RWPE2 (cell line): ENCODE measurements around the gene UGT2B17.
"Not testable (repeated sequence)": the region's sequence is repeated elsewhere in the genome, so short reads cannot be mapped to it uniquely, and the experiment has no call there.

Experiments used
- ATAC-seq: fragments of 200-7000 bp; cut with Tn5 transposase; 3 replicates; pipeline ENCODE4 v1.9.1; 2021; ENCODE audit warnings: low read depth
- DNase-seq: peaks from one replicate; pipeline ENCODE4 v3.0.0-alpha.2; 2020; ENCODE audit warnings: low spot score
- H3K27ac ChIP-seq: fragments of 450-650 bp; 2 replicates; pipeline ENCODE4 v1.5.1; 2017; ENCODE audit warnings: mild to moderate bottlenecking; ENCODE audit not compliant: poor library complexity, severe bottlenecking
- H3K27me3 ChIP-seq: fragments of 250-450 bp; sonication (Bioruptor Pico); 2 replicates; pipeline ENCODE4 v1.5.1; 2021; ENCODE audit warnings: mild to moderate bottlenecking, moderate library complexity; ENCODE audit not compliant: insufficient read depth, poor library complexity, severe bottlenecking
- H3K36me3 ChIP-seq: fragments of 250-450 bp; sonication (Bioruptor Pico); 2 replicates; pipeline ENCODE4 v1.5.1; 2020; ENCODE audit warnings: low read depth, mild to moderate bottlenecking, moderate library complexity
- H3K4me1 ChIP-seq: fragments of 250-450 bp; sonication (Bioruptor Pico); 2 replicates; pipeline ENCODE4 v1.5.1; 2021; ENCODE audit warnings: mild to moderate bottlenecking, moderate library complexity; ENCODE audit not compliant: insufficient read depth, poor library complexity, severe bottlenecking
- H3K4me3 ChIP-seq: fragments of 250-450 bp; sonication (Bioruptor Pico); 2 replicates; pipeline ENCODE4 v1.5.1; 2021; ENCODE audit warnings: mild to moderate bottlenecking, moderate library complexity; ENCODE audit not compliant: severe bottlenecking
- H3K9me3 ChIP-seq: fragments of 250-450 bp; sonication (Bioruptor Pico); 2 replicates; pipeline ENCODE4 v1.5.1; 2021; ENCODE audit warnings: mild to moderate bottlenecking, moderate library complexity; ENCODE audit not compliant: severe bottlenecking
- CTCF ChIP-seq: fragments of 450-650 bp; IDR thresholded peaks from one replicate; pipeline ENCODE4 v1.5.1; 2017; ENCODE audit warnings: mild to moderate bottlenecking, moderate library complexity; ENCODE audit not compliant: poor library complexity, severe bottlenecking

The UGT2B17 gene

GRCh38 chr4:68536375-68536774, 39.7 kb downstream of the UGT2B17 start:
- no peak for ATAC-seq
- Histone ChIP-seq H3K9me3 (no peaks in the 10 kb centered on the region), H3K27ac (no peak overlapping the region), H3K36me3 (no peaks in the 10 kb centered on the region), H3K4me1 (no peaks in the 10 kb centered on the region), H3K27me3 (no peaks in the 10 kb centered on the region), H3K4me3 (no peak overlapping the region)
- no peak for TF ChIP-seq CTCF
- DNase-seq = no peak

GRCh38 chr4:68535974-68536373, 40.1 kb downstream of the UGT2B17 start:
- H3K36me3 ChIP-seq = no peaks in the 10 kb centered on the region
- H3K27me3 ChIP-seq = no peaks in the 10 kb centered on the region
- DNase-seq (no peak), ATAC-seq (no peak)
- no peak overlapping the region for H3K4me3 ChIP-seq
- no peak overlapping the region for H3K27ac ChIP-seq
- H3K9me3 ChIP-seq = no peaks in the 10 kb centered on the region
- TF ChIP-seq CTCF = no peak
- H3K4me1 ChIP-seq = no peaks in the 10 kb centered on the region

- DNase-seq, H3K9me3 ChIP-seq, H3K36me3 ChIP-seq, H3K4me3 ChIP-seq, H3K27me3 ChIP-seq, H3K4me1 ChIP-seq: not testable (repeated sequence)
- peak; percentile 72 for ATAC-seq
- peak overlapping the region; percentile 33 for H3K27ac ChIP-seq
Measured at GRCh38 chr4:68522232-68522631, 53.9 kb downstream of the UGT2B17 start.

GRCh38 chr4:68520985-68521384, 55.1 kb downstream of the UGT2B17 start:
- no peaks in the 10 kb centered on the region for H3K36me3 ChIP-seq
- no peak overlapping the region for H3K27ac ChIP-seq
- no peak overlapping the region for H3K4me3 ChIP-seq
- ATAC-seq (no peak), DNase-seq (no peak)
- H3K27me3 ChIP-seq = no peaks in the 10 kb centered on the region
- no peaks in the 10 kb centered on the region for H3K4me1 ChIP-seq
- no peaks in the 10 kb centered on the region for H3K9me3 ChIP-seq
- no peak for TF ChIP-seq CTCF

GRCh38 chr4:68518889-68519288, 57.2 kb downstream of the UGT2B17 start:
- no peak for TF ChIP-seq CTCF
- no peaks in the 10 kb centered on the region for H3K27me3 ChIP-seq
- DNase-seq = no peak

GRCh38 chr4:68505452-68505851, 70.7 kb downstream of the UGT2B17 start:
- DNase-seq, ATAC-seq, H3K27ac ChIP-seq, H3K4me3 ChIP-seq, H3K36me3 ChIP-seq, H3K9me3 ChIP-seq, H3K27me3 ChIP-seq, H3K4me1 ChIP-seq: not testable (repeated sequence)

More at GRCh38 chr4:68518889-68519288, 57.2 kb downstream of the UGT2B17 start:
- no peaks in the 10 kb centered on the region for H3K36me3 ChIP-seq
- no peak for ATAC-seq
- no peak overlapping the region for H3K4me3 ChIP-seq
- no peak overlapping the region for H3K27ac ChIP-seq
- no peaks in the 10 kb centered on the region for H3K4me1 ChIP-seq
- H3K9me3 ChIP-seq = no peaks in the 10 kb centered on the region

GRCh38 chr4:68504836-68505235, 71.3 kb downstream of the UGT2B17 start:
- H3K27ac ChIP-seq, H3K4me1 ChIP-seq, DNase-seq, H3K9me3 ChIP-seq, ATAC-seq, H3K36me3 ChIP-seq, H3K4me3 ChIP-seq, H3K27me3 ChIP-seq: not testable (repeated sequence)

GRCh38 chr4:68503462-68503861, 72.7 kb downstream of the UGT2B17 start:
- H3K27me3 ChIP-seq, H3K27ac ChIP-seq, DNase-seq, H3K4me1 ChIP-seq, H3K36me3 ChIP-seq, ATAC-seq, H3K9me3 ChIP-seq, H3K4me3 ChIP-seq: not testable (repeated sequence)
